Gastrocnemius medialis (tissue), 4 donors: ENCODE results near the gene ZMYM4. TPM values are rescaled to one million over a fixed set of nuclear protein-coding genes. Genes with fewer than 3 reads are reported as not detected.

Experiments used
- ATAC-seq, 2 donors: fragments of 150-250 bp; one replicate each; pipeline ENCODE4 v1.9.1; 2016
- DNase-seq, 2 donors: peaks; one replicate each; pipeline ENCODE4 v3.0.0-alpha.2; 2019
- H3K27ac ChIP-seq, 4 donors: fragments of 200-600 bp; sonication (generic); 1 replicate in 1 of 4; 2 replicates in 3 of 4; pipeline ENCODE4 v1.5.1; 2016 to 2018; ENCODE audit warnings: mild to moderate bottlenecking in 2 of 4, moderate library complexity in 1 of 4
- H3K27me3 ChIP-seq, 3 donors: fragments of 200-600 bp; sonication (generic) in 2 of 3; 1 replicate in 1 of 3; 2 replicates in 2 of 3; pipeline versions ENCODE4 v1.5.1 to v1.6.0; 2016 to 2019; ENCODE audit warnings: mild to moderate bottlenecking in 1 of 3, moderate library complexity in 1 of 3
- H3K36me3 ChIP-seq, 2 donors: fragments of 200-600 bp; sonication (generic) in 1 of 2; one replicate each; pipeline ENCODE4 v1.5.1; 2017 to 2018
- H3K4me1 ChIP-seq, 2 donors: fragments of 200-600 bp; sonication (generic) in 1 of 2; one replicate each; pipeline ENCODE4 v1.5.1; 2016 to 2017; ENCODE audit warnings: mild to moderate bottlenecking in 2 of 2
- H3K4me3 ChIP-seq, 4 donors: fragments of 200-600 bp; sonication (generic) in 3 of 4; 1 replicate in 1 of 4; 2 replicates in 3 of 4; pipeline ENCODE4 v1.5.1; 2016 to 2019; ENCODE audit warnings: mild to moderate bottlenecking in 2 of 4
- H3K9me3 ChIP-seq, 3 donors: fragments of 200-600 bp; sonication (generic) in 2 of 3; 1 replicate in 1 of 3; 2 replicates in 2 of 3; pipeline ENCODE4 v1.5.1; 2016 to 2019
- POLR2A ChIP-seq, 2 donors: fragments of 450-650 bp; IDR thresholded peaks; one replicate each; pipeline ENCODE4 v1.6.1; 2017; ENCODE audit warnings: antibody characterized with exemption in 2 of 2, mild to moderate bottlenecking in 2 of 2, moderate library complexity in 2 of 2
- in situ Hi-C, 4 donors: fragments of 200-750 bp; cut with MboI; loops; one replicate each; pipeline versions ENCODE4 v1.15.0 to v1.8.0; 2017; ENCODE audit warnings: low sequenced_read_pairs in 4 of 4
- intact Hi-C: fragments of 100-400 bp; cut with DNase I; formaldehyde crosslinking; loops from one replicate; pipeline ENCODE4 v1.15.1; 2023; ENCODE audit warnings: low total_unique reads
- total RNA-seq, 4 donors: library from RNA; depleted of rRNA; stranded (reverse); fragments of >200 nt; gene quantifications; one replicate each; pipeline versions ENCODE4 v1.1.0 to v1.2.3, GENCODE V29; 2016
- TF ChIP-seq, protein P1 (sequence below), 5 experiments: fragments of 450-650 bp in 3 of 5; fragments of 200-600 bp in 2 of 5; sonication (generic) in 2 of 5; IDR thresholded peaks in 4 of 5; conservative IDR thresholded peaks in 1 of 5; 1 replicate in 4 of 5; 2 replicates in 1 of 5; pipeline ENCODE4 v1.5.1; 2016 to 2019; ENCODE audit warnings: antibody characterized with exemption in 5 of 5, mild to moderate bottlenecking in 3 of 5, moderate library complexity in 3 of 5

ZMYM4 gene
- total RNA-seq, 4 donors from 2014 or later = 11.1 to 25.3 (median 13.7) TPM

GRCh38 chr1:35470977-35471613 lies 202.6 kb downstream of the ZMYM4 start:
- ATAC-seq (no peak), DNase-seq (no peak)
- TF ChIP-seq, protein P1, sequence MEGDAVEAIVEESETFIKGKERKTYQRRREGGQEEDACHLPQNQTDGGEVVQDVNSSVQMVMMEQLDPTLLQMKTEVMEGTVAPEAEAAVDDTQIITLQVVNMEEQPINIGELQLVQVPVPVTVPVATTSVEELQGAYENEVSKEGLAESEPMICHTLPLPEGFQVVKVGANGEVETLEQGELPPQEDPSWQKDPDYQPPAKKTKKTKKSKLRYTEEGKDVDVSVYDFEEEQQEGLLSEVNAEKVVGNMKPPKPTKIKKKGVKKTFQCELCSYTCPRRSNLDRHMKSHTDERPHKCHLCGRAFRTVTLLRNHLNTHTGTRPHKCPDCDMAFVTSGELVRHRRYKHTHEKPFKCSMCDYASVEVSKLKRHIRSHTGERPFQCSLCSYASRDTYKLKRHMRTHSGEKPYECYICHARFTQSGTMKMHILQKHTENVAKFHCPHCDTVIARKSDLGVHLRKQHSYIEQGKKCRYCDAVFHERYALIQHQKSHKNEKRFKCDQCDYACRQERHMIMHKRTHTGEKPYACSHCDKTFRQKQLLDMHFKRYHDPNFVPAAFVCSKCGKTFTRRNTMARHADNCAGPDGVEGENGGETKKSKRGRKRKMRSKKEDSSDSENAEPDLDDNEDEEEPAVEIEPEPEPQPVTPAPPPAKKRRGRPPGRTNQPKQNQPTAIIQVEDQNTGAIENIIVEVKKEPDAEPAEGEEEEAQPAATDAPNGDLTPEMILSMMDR (IDR thresholded peaks at IDR 0.05 in 4 of 5, conservative IDR thresholded peaks at IDR 0.05 in 1 of 5) = no peak
- TF ChIP-seq POLR2A (IDR thresholded peaks at IDR 0.05) = no peak
- intact Hi-C loops = no loop called here
- H3K9me3 ChIP-seq = no peaks in the 10 kb centered on the region
- H3K4me3 ChIP-seq = no peak overlapping the region
- no peak overlapping the region for H3K27ac ChIP-seq
- H3K4me1 ChIP-seq = peaks cover 0 to 3% of the 10 kb centered on the region in 2 donors
- H3K27me3 ChIP-seq = no peaks in the 10 kb centered on the region
- in situ Hi-C loops = loop anchor here in 1 of 4 donors (25.0 kb wide), 1 partner anchor 266 kb away; no protein-coding TSS in a partner anchor
- peaks cover 0 to 37% of the 10 kb centered on the region in 2 donors for H3K36me3 ChIP-seq

Other genes starting within 250 kb of the ZMYM4 start
- gene ZMYM6, start 236.8 kb upstream of the ZMYM4 start, total RNA-seq = 1 to 10 TPM; 2.9 to 7.3 (median 4.2) TPM
- gene ZMYM1, start 189.3 kb upstream of the ZMYM4 start, total RNA-seq = 1 to 10 TPM; 1.8 to 7.6 (median 3.6) TPM
- gene SFPQ, start 75.6 kb upstream of the ZMYM4 start, total RNA-seq = 100 to 1,000 TPM in 1 of 4 donors, 10 to 100 TPM in 3; 70.1 to 128 (median 82.4) TPM